Measurements from ENCODE around the gene KRTAP5-9.
"Not testable (repeated sequence)": the region's sequence is repeated elsewhere in the genome, so short reads cannot be mapped to it uniquely, and the experiment has no call there.

The KRTAP5-9 gene

DNA sequence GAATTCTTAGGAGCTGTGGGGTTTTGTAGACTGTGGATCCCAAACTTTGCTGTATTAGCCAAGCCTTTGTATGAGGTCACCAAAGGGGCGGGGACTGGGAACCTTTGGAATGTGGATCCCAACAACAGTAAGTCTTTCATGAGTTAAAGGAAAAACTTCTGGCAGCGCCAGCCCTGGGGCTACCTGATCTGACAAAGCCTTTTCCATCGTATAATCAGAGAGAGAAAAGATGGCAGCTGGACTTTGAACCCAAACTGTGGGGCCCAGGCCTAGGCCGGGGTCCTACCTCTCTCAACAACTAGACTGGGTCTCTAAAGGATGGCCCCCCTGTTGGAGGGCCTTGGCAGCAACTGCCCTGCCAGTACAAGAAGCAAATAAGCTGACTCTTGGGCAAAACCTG lies 40.1 kb downstream of the KRTAP5-9 start:
- not testable (repeated sequence) for DNase-seq

- not testable (repeated sequence) for DNase-seq
These were observed 40.8 kb downstream of the KRTAP5-9 start for GRCh38 chr11:71588822-71589545.

GRCh38 chr11:71589546-71589920 lies 41.3 kb downstream of the KRTAP5-9 start:
- DNase-seq, result not testable (repeated sequence)

Data from activated CD4-positive, CD25-positive, alpha-beta regulatory T cell treated with anti-CD3 and anti-CD28 coated beads, Interleukin-2, amount 50 U/mL, for 72 hours (primary cell).